Right ventricle myocardium inferior (tissue), 1 donor: ENCODE results near the gene SCGB2A2. TPM values are rescaled to one million over a fixed set of nuclear protein-coding genes. Genes with fewer than 3 reads are reported as not detected.

Experiments
- ATAC-seq: fragments of 200-7000 bp; cut with Tn5 transposase; one replicate; pipeline ENCODE4 v1.9.1; 2020; ENCODE audit warnings: mild to moderate bottlenecking, moderate library complexity
- DNase-seq: peaks from one replicate; pipeline ENCODE4 v3.0.0; 2021; ENCODE audit errors: missing footprints
- intact Hi-C: fragments of 100-400 bp; cut with DNase I; formaldehyde crosslinking; loops from one replicate; pipeline ENCODE4 v1.11.0; 2022
- total RNA-seq: library from RNA; stranded (reverse); fragmentation: NEBNext Ultra II Directional; extraction: Animal tissue kit (Norgen Biotek cat#: 25700); gene quantifications from one replicate; pipeline ENCODE4 v1.2.1, GENCODE V29; 2021
- donor health status: DM: no; HTN: yes; CAD: no; lungs with severe emphysema.

Gene SCGB2A2
- total RNA-seq, 1 donor from 2014 or later = not detected

DNA sequence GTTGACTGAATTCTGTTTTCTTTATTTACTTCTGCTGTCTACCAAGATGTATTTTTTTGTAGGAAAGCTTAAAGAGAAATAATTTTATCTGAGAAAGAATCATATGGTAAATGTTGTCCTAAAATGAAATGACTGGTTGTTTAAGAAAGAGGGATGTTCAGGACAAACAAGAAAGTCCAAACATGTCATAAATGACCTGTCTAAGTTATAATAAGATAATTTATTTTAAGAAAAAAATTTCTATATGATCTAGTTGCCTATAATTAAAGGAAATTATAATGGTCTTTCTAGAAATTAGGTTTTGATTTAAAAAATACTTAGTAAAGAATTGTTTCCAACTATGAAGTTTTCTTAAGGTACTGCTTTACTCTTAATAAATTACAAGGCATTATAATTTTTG, 10.5 kb downstream of the SCGB2A2 start:
- ATAC-seq (no peak), DNase-seq (no peak)
- intact Hi-C loops = no loop called here

DNA sequence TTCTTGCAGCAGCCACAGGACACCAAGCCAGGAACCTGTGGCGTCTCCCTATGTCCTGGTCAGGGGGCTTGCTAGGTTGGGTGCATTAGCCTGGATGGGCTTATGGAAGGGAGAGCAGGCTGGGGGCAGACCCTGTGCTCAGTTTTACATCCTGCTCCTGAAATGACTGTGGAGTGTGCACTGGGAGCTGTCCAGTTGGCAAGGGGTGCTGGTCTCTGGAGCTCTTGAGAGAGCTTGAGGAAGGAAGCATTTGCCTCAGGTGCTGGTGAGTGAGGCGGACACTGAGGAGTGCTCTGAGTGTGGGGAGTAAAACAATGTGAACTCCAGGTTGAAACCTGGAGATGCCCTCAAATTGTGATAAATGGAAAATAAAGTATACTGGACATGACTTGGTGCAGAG, 25.5 kb downstream of the SCGB2A2 start:
- intact Hi-C loops = no loop called here
- no peak for DNase-seq
- ATAC-seq = no peak

DNA sequence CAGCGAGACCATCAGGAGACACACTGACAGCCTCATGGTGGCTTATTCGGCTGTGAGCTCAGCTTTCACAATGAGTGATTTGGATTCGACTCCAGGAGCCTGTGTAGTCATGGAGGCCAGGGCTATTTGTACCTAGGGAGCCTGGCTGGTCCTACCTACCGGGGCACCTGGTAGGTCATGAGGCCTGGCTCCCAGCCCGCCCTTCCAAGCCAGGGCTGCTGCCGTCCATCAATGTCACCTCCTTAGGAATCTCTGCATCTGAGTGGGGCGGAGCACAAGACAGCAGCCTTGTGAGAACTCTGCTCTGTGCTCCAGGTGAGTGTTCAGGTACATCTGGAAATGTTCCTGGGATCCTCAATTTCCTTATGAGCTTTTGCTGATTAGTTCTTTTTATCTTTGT, 29.0 kb downstream of the SCGB2A2 start, which contains the start of gene SCGB1D4:
Gene SCGB1D4, minus strand, starts transcription at position 101 of the 400 bp plus-strand sequence. Its CDS starts 65 bp downstream, at position 36.
- DNase-seq (no peak), ATAC-seq (no peak)
- intact Hi-C loops = no loop called here

DNA sequence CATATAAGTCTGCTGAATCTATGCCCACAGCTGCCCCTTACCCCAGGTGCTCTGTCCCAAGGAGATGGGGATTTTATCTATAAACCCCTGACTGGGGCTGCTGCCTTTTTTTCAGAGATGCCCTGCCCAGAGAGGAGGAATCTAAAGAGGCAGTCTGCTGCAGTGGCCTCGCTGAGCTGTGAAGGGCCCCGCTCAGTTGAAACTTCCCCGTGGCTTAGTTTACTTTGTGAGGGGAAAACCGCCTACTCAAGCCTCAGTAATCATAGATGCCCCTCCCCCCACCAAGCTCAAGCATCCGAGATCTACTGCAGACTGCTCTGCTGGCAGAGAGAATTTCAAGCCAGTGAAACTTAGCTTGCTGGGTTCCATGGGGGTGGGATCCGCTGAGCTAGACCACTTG, 36.3 kb downstream of the SCGB2A2 start:
- no peak for DNase-seq
- intact Hi-C loops = no loop called here
- no peak for ATAC-seq

DNA sequence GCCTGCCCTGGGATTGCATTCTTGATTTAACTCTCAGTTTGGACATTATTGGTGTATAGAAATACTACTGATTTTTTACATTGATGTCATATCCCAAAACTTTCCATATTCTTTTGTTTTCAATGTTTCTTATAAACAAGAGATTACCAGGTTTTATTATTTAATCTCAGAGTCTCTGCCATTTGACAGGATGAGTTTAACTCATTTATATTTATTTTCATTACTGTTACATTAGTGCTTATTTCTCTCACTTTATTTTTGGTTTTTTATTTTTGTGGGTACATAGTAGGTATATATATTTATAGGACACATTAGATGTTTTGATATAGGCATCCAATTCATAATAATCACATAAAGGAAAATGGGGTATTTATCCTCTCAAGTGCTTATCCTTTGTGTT, 38.0 kb downstream of the SCGB2A2 start:
- intact Hi-C loops = no loop called here
- no peak for ATAC-seq
- DNase-seq = no peak

DNA sequence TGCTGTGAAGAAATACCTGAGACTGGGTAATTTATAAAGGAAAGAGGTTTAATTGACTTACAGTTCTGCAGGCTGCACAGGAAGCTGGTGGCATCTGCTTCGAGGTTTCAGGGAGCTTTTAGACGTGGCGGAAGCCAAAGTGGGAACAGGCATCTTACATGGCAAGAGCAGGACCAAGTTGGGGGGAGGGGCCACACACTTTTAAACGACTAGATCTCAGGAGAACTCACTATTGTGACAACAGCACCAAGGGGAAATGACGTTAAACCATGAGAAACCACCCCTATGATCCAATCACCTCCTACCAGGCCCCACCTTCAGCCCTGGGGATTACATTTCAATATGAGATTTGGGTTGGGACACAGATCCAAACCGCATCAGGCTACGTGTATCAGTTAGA, 40.0 kb downstream of the SCGB2A2 start:
- ATAC-seq (no peak), DNase-seq (no peak)
- intact Hi-C loops = no loop called here

DNA sequence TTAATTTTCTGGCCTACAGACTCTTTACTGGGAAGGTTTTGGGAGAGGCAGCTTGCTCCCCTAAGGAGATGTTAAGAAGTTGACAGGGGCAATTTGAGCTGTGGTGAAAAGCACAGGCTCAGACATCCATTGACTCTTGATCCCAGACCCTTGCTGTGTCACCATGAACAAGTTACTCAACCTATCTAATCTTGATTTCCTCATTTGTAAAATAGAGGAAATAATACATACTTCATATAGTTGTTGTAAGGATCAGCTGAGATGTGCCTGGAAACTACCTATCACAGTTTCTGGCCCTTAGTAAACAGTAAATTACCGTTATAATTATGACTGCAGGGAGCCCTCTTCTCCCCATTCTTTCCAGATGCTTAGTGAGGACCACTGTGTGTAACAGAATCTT, 45.5 kb downstream of the SCGB2A2 start:
- no peak for DNase-seq
- ATAC-seq = no peak
- intact Hi-C loops = no loop called here

DNA sequence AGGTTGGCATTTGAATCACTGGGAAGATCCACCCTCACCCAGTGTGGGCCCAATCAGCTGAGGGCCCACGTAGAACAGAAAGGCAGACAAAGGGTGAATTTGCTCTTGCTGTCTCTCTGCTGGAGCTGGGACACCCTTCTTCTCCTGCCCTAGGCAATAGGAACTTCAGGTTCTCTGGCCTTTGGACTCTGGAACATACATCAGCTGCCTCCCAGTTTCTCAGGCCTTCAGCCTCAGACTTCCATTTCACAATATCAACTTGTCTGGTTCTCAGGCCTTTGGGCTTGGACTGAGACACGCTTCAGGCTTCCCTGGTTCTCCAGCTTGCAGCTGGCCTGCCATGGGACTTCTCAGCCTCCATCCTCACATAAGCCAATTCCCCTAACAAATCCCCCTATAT, 52.6 kb downstream of the SCGB2A2 start:
- ATAC-seq (no peak), DNase-seq (no peak)
- intact Hi-C loops = no loop called here

Other genes starting within 250 kb of the SCGB2A2 start
- 10.5 TPM for gene INCENP, start 146.1 kb upstream of the SCGB2A2 start, total RNA-seq
- gene SCGB1D1, start 79.9 kb upstream of the SCGB2A2 start, total RNA-seq = not detected
- not detected for gene SCGB2A1, start 61.5 kb upstream of the SCGB2A2 start, total RNA-seq
- gene SCGB1D2, start 27.9 kb upstream of the SCGB2A2 start, total RNA-seq = 4.0 TPM
- not detected for gene SCGB1D4, start 28.9 kb downstream of the SCGB2A2 start, total RNA-seq
- 4.7 TPM for gene ASRGL1, start 67.3 kb downstream of the SCGB2A2 start, total RNA-seq
- not detected for gene SCGB1A1, start 148.9 kb downstream of the SCGB2A2 start, total RNA-seq